GM10248 (cell line): ENCODE measurements around the gene ATP8A1.

Source experiments
- CTCF ChIA-PET: fragments of 300-600 bp; sonication (Branson Sonifier 250); formaldehyde crosslinking; extraction: SDS; loops from one replicate; lab custom pipeline; 2021; ENCODE audit warnings: antibody characterized with exemption; lab: Yijun Ruan, JAX
- POLR2A ChIA-PET: fragments of 350-650 bp; sonication (Branson Sonifier 250); formaldehyde crosslinking; extraction: SDS; loops from one replicate; lab custom pipeline; 2020; ENCODE audit warnings: antibody characterized with exemption; lab: Yijun Ruan, JAX
- DNase-seq: peaks from one replicate; pipeline ENCODE4 v3.0.0; 2012; ENCODE audit errors: extremely low spot score
- TF ChIP-seq, protein P1 (sequence below): IDR thresholded peaks from 2 replicates; pipeline ENCODE4 v1.5.1; 2012; ENCODE audit warnings: mild to moderate bottlenecking, low read depth; ENCODE audit errors: extremely low read depth, missing control alignments, control extremely low read depth

Gene ATP8A1

GRCh38 chr4:42416017-42416416 is 240.9 kb downstream of the ATP8A1 start:
- CTCF ChIA-PET: interaction anchor here (0.9 to 2.5 kb wide), 4 partner anchors 50 to 135 kb away, joined by 3 to 9 read pairs (median 8); no protein-coding TSS in a partner anchor
- POLR2A ChIA-PET: no interaction called here
- TF ChIP-seq, protein P1, sequence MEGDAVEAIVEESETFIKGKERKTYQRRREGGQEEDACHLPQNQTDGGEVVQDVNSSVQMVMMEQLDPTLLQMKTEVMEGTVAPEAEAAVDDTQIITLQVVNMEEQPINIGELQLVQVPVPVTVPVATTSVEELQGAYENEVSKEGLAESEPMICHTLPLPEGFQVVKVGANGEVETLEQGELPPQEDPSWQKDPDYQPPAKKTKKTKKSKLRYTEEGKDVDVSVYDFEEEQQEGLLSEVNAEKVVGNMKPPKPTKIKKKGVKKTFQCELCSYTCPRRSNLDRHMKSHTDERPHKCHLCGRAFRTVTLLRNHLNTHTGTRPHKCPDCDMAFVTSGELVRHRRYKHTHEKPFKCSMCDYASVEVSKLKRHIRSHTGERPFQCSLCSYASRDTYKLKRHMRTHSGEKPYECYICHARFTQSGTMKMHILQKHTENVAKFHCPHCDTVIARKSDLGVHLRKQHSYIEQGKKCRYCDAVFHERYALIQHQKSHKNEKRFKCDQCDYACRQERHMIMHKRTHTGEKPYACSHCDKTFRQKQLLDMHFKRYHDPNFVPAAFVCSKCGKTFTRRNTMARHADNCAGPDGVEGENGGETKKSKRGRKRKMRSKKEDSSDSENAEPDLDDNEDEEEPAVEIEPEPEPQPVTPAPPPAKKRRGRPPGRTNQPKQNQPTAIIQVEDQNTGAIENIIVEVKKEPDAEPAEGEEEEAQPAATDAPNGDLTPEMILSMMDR: no peak
- DNase-seq: no peak

DNA sequence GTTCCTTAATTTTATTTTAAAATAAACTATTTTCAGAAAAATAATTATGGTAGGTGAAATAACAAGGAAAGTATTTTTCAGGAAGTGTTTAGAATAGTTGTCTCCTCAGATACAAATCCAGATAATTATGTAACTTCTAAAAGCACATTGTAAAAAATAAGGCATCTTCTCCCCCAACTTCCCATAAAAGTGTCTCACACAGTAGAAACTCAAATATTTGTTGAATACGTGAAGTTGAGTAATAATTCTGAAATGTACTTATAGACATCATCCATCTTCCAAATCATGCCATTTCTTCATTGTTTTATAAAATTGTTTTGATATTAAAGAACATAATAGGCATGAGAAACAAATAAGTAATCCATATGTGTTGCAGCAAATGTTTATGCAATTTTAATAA is 241.6 kb downstream of the ATP8A1 start:
- ChIA-PET POLR2A (no interaction called here), CTCF (interaction anchor here (2.4 kb wide), 1 partner anchor 135 kb away, joined by 9 read pairs; no protein-coding TSS in a partner anchor)
- no peak for DNase-seq
- TF ChIP-seq, protein P1: no peak

DNA sequence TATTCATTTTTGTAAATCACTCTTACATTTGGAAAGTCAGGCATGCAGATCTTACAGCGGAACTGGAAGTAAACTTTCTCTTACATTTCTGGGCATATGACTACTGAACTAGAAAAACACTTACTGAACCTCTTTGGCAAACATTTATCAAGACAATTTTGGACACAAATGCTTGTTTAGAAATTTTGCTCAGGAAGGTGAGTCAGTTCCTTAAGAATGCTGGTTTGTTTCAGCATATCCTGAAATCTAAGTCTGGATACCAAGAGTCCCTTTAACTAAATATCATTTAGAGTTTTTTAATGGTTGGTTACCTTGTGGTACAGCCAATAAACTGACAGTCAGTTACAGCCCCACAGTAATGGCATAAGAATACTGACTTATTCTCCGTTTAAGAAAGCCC is 244.7 kb downstream of the ATP8A1 start:
- TF ChIP-seq, protein P1: no peak
- CTCF ChIA-PET: interaction anchor here (0.7 kb wide), 1 partner anchor 10 kb away, joined by 3 read pairs; no protein-coding TSS in a partner anchor
- no peak for DNase-seq
- POLR2A ChIA-PET: no interaction called here

DNA sequence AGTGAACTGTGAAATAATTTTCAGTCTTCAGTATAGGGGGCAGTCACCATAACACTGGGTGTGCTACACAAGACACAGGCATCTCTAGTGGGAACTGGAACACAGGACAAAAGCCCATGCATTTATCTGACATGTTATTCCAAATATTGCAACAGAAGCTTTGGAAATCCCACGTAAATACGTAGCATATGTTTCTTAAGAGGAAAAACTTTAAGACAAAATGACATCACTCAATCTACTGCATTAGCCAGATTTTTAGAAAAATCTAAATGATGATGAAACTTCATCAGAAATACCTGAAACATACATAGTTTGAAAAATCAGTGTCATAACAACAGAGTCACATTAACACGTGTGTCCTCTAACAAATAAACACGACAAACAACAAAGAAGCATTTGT is 245.1 kb downstream of the ATP8A1 start:
- POLR2A ChIA-PET: no interaction called here
- CTCF ChIA-PET: no interaction called here
- TF ChIP-seq, protein P1: no peak
- no peak for DNase-seq

GRCh38 chr4:42410446-42410845 is 246.5 kb downstream of the ATP8A1 start:
- ChIA-PET CTCF (no interaction called here), POLR2A (no interaction called here)
- DNase-seq: no peak
- TF ChIP-seq, protein P1: no peak

DNA sequence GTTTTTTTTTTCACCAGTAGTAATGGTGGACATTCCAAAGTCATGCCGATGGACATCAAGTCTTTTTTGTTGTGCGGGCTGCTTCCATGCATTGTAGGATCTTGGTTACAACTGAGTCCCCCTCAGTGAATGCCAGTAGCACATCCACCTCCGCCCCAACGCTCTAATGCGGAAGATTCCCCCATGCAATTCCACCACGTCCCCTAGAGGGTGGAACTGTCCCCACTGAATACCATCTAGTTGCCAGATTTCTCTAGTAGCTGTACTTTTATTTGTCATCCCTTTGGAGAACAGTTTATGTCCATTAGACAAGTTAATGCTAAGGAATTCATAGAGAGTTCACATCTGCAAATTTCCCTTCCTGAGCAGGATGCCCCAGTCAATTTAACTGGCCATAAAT is 252.9 kb downstream of the ATP8A1 start:
- no peak for DNase-seq
- TF ChIP-seq, protein P1: no peak
- POLR2A ChIA-PET: no interaction called here
- CTCF ChIA-PET: interaction anchor here (0.7 kb wide), 1 partner anchor 18 kb away, joined by 3 read pairs; no protein-coding TSS in a partner anchor
